Measurements from ENCODE around the gene RBM15. TPM values are rescaled to one million over a fixed set of nuclear protein-coding genes. Genes with fewer than 3 reads are reported as not detected.

Gene RBM15
- total RNA-seq, result 10 to 100 TPM; 10.5 to 39.5 (median 23.0) TPM

- intact Hi-C loops (cut with DNase I), result loop anchor here (5.0 kb wide), 1 partner anchor 68 kb away; the partner anchor contains the start of gene LAMTOR5
- peaks cover 23 to 58% (median 40%) of the 10 kb centered on the region in 3 donors for H3K4me1 ChIP-seq
- H3K27ac ChIP-seq, result peak within 1 kb of the TSS; percentile 97 to 98 (median 98)
- 0 to 1% methylated on average over 25 of the region's 25 CpGs for WGBS, 2 donors
- H3K9me3 ChIP-seq, result no peaks in the 10 kb centered on the region
- H3K27me3 ChIP-seq, result no peaks in the 10 kb centered on the region
- TF ChIP-seq CTCF (IDR thresholded peaks at IDR 0.05) (no peak), POLR2A (IDR thresholded peaks at IDR 0.05) (no peak)
- peaks cover 0 to 16% (median 0%) of the 10 kb centered on the region in 3 donors for H3K36me3 ChIP-seq
- H3K4me3 ChIP-seq, result peak within 1 kb of the TSS; percentile 83 to 90 (median 88)
- DNase-seq, result peak; percentile 99
These were observed at the start of gene RBM15 for GRCh38 chr1:110338886-110339406. Gene RBM15 (plus strand): TSS chr1:110339377. CDS start chr1:110339406, 29 bp downstream.

- DNase-seq, result no peak
These were observed 47.7 kb upstream of the RBM15 start for GRCh38 chr1:110291241-110292030.

GRCh38 chr1:110292031-110292741 lies 47.0 kb upstream of the RBM15 start:
- TF ChIP-seq POLR2A (IDR thresholded peaks at IDR 0.05) (no peak), CTCF (IDR thresholded peaks at IDR 0.05) (no peak)
- DNase-seq, result no peak
- intact Hi-C loops (cut with DNase I), result no loop called here

More at GRCh38 chr1:110291241-110292030, 47.7 kb upstream of the RBM15 start:
- no peak for TF ChIP-seq POLR2A (IDR thresholded peaks at IDR 0.05)
- no peak for TF ChIP-seq CTCF (IDR thresholded peaks at IDR 0.05)
- WGBS, 2 donors, result 51 to 54% methylated on average over 6 to 7 of the region's 7 CpGs
- H3K36me3 ChIP-seq, result no peaks in the 10 kb centered on the region
- H3K4me1 ChIP-seq, result no peaks in the 10 kb centered on the region
- H3K4me3 ChIP-seq, result no peak overlapping the region
- no peaks in the 10 kb centered on the region for H3K9me3 ChIP-seq
- H3K27ac ChIP-seq, result no peak overlapping the region
- intact Hi-C loops (cut with DNase I), result no loop called here
- H3K27me3 ChIP-seq, result no peaks in the 10 kb centered on the region

GRCh38 chr1:110293601-110294104 lies 45.5 kb upstream of the RBM15 start:
- Histone ChIP-seq H3K36me3 (no peaks in the 10 kb centered on the region), H3K4me3 (no peak overlapping the region), H3K27me3 (no peaks in the 10 kb centered on the region), H3K27ac (no peak overlapping the region), H3K9me3 (no peaks in the 10 kb centered on the region), H3K4me1 (no peaks in the 10 kb centered on the region)
- WGBS, 2 donors, result 64 to 69% methylated on average over 9 of the region's 9 CpGs
- intact Hi-C loops (cut with DNase I), result no loop called here
- TF ChIP-seq CTCF (IDR thresholded peaks at IDR 0.05) (no peak), POLR2A (IDR thresholded peaks at IDR 0.05) (no peak)
- DNase-seq, result no peak

More at GRCh38 chr1:110292031-110292741, 47.0 kb upstream of the RBM15 start:
- WGBS, 2 donors, result 73 to 81% methylated on average over 5 to 7 of the region's 7 CpGs
- Histone ChIP-seq H3K36me3 (no peaks in the 10 kb centered on the region), H3K27me3 (no peaks in the 10 kb centered on the region), H3K9me3 (no peaks in the 10 kb centered on the region), H3K4me1 (no peaks in the 10 kb centered on the region), H3K27ac (no peak overlapping the region), H3K4me3 (no peak overlapping the region)
